DND-41 (cell line): ENCODE data around the gene PPARGC1A.

Source experiments
- EZH2 ChIP-seq: IDR thresholded peaks from 3 replicates; pipeline ENCODE4 v1.6.1; 2012; ENCODE audit warnings: borderline replicate concordance, low read depth, mild to moderate bottlenecking, moderate library complexity, low read length, inconsistent platforms; ENCODE audit not compliant: severe bottlenecking
- TF ChIP-seq, protein P1 (sequence below): IDR thresholded peaks from 2 replicates; pipeline ENCODE4 v1.5.1; 2012; ENCODE audit warnings: borderline replicate concordance, low read length, moderate library complexity, mild to moderate bottlenecking; ENCODE audit not compliant: poor library complexity, severe bottlenecking; ENCODE audit errors: extremely low read depth

DNA sequence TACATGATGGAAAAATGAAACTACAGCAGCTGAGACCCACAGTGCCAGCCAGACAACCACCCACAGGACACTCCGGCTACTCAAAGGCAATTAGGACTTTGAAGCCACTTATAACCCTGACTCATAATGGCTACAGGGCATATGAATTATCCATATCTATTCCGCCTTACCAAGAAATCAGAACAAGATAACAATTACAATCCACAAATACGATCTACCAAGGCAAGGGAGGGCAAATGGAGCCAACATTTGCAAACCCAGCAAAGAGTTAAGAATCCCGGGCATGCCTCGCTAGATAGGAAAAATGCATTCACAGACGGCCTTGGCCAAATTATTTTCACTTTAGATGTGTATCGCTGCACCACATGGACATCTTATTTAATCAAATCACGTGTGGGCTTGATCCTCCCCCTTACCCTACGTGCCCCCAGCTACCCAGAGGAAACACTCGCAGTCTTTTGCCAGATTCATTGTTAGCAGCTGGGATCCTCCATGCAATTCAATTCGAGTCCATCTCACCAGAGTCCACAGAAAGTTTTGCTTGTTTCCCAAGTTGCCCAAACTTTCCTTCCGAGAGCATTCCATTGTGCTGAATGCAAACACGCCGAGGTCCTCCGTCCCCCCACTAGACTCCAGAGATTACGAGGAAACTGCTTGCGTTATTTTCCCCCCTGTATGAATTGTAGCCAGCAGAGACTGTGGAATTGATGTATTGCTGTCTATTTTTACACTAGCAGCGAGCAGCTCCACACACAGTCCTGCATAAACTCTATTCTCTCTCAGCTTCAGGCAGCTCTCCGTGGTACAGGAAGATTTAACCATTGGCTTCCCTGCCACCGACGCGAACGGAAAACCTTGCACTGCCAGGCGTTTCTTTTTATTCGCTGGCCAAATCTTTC is 1.2 kb downstream of the PPARGC1A start:
- TF ChIP-seq, protein P1, sequence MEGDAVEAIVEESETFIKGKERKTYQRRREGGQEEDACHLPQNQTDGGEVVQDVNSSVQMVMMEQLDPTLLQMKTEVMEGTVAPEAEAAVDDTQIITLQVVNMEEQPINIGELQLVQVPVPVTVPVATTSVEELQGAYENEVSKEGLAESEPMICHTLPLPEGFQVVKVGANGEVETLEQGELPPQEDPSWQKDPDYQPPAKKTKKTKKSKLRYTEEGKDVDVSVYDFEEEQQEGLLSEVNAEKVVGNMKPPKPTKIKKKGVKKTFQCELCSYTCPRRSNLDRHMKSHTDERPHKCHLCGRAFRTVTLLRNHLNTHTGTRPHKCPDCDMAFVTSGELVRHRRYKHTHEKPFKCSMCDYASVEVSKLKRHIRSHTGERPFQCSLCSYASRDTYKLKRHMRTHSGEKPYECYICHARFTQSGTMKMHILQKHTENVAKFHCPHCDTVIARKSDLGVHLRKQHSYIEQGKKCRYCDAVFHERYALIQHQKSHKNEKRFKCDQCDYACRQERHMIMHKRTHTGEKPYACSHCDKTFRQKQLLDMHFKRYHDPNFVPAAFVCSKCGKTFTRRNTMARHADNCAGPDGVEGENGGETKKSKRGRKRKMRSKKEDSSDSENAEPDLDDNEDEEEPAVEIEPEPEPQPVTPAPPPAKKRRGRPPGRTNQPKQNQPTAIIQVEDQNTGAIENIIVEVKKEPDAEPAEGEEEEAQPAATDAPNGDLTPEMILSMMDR: no peak
- TF ChIP-seq EZH2: no peak
